GM13977 (cell line): ENCODE results near the gene TIMM21.

Experiments
- DNase-seq: peaks from one replicate; pipeline ENCODE4 v3.0.0; 2012; ENCODE audit warnings: low spot score
- in situ Hi-C: fragments of 300-500 bp; cut with MboI; formaldehyde crosslinking; loops from one replicate; pipeline ENCODE4 v1.12.0; 2022; ENCODE audit warnings: low sequenced_read_pairs, low pct_unique_long_range_greater_than_20kb, mixed read lengths, inconsistent platforms; ENCODE audit not compliant: unreplicated experiment
- TF ChIP-seq, protein P1 (sequence below): IDR thresholded peaks from 2 replicates; pipeline ENCODE4 v1.5.1; 2012; ENCODE audit warnings: mild to moderate bottlenecking, control low read depth; ENCODE audit not compliant: insufficient read depth; ENCODE audit errors: extremely low read depth, missing control alignments

The TIMM21 gene

DNA sequence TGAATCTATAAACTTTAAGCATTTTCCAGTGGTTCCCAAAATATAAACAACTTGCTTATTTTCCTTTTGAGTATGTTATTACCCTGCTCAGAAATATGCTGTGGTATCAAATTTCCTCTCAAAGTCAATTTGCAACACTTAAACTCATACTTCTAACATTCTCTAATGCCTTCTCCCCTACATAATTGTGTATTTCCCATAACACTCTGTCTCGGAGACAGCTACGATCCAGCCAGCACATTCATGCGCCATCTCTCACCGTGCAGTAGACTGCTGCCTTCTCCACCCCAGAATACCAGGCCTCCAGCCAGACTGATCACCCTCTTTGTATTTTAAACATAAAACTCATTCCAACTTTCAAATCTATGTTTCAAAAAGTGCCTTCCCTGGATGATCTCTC, 41.8 kb downstream of the TIMM21 start:
- DNase-seq = no peak
- TF ChIP-seq, protein P1, sequence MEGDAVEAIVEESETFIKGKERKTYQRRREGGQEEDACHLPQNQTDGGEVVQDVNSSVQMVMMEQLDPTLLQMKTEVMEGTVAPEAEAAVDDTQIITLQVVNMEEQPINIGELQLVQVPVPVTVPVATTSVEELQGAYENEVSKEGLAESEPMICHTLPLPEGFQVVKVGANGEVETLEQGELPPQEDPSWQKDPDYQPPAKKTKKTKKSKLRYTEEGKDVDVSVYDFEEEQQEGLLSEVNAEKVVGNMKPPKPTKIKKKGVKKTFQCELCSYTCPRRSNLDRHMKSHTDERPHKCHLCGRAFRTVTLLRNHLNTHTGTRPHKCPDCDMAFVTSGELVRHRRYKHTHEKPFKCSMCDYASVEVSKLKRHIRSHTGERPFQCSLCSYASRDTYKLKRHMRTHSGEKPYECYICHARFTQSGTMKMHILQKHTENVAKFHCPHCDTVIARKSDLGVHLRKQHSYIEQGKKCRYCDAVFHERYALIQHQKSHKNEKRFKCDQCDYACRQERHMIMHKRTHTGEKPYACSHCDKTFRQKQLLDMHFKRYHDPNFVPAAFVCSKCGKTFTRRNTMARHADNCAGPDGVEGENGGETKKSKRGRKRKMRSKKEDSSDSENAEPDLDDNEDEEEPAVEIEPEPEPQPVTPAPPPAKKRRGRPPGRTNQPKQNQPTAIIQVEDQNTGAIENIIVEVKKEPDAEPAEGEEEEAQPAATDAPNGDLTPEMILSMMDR = no peak
- in situ Hi-C loops = loop anchor here (25.0 kb wide), 1 partner anchor 147 kb away; no protein-coding TSS in a partner anchor

- TF ChIP-seq, protein P1 = no peak
- DNase-seq = no peak
- in situ Hi-C loops = loop anchor here (25.0 kb wide), 1 partner anchor 146 kb away; no protein-coding TSS in a partner anchor
Observed at GRCh38 chr18:74191577-74191976, 43.3 kb downstream of the TIMM21 start.

DNA sequence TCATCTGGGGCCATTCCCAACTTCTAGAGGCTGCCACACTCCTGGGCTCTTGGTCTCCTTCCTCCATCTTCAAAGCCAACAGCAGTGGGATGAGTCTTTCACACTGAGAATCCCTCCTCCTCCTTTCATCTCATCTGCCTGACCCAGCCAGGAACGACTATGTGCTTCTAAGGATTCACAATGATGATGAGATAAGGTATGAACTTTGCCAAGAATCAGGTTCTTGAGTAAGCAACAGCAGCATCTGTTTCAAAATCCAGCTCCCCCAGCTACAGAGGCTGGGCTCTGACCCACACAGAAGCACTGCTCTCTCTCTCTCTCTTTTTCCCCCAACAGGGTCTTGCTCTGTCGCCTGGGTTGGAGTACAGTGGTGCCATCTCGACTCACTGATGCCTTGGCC, 46.4 kb downstream of the TIMM21 start:
- in situ Hi-C loops = loop anchor here (25.0 kb wide), 1 partner anchor 143 kb away; no protein-coding TSS in a partner anchor
- no peak for DNase-seq
- TF ChIP-seq, protein P1 = no peak

- TF ChIP-seq, protein P1 = peak; percentile 82
- in situ Hi-C loops = loop anchor here (25.0 kb wide), 1 partner anchor 141 kb away; no protein-coding TSS in a partner anchor
- DNase-seq = peak; percentile 87
Observed at GRCh38 chr18:74196220-74197119, 48.1 kb downstream of the TIMM21 start.

DNA sequence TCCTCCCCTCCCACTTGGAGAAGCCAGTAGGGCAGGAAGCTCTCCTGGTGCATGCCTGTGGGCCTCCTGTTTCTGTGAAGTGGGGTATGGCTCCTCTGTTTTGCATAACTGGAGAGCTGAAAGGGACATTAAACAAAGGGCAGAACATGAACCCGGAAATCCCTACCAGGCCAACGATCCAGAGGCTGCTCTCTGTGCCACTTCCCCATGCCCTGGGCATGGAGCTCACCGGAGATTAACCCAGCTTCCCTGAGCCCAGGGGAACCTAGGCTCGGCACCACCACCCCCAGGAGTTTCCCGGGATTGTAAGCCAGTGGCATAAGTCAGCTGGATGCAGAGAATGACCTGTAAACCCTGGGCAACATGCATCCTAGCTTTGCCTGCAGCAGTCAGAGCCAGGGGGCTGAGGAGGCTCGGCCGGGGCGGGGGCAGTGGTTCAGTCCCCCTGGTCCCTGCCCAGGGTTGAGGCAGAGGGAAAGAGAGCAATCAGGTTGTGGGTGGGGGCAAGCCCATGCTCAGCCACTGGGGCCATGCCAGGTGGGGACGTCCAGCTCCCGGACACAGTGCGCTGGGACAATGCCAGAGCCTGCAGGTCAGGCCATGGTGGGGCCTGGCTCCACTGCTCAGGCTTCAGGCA, 49.5 kb downstream of the TIMM21 start:
- in situ Hi-C loops = loop anchor here (25.0 kb wide), 1 partner anchor 139 kb away; no protein-coding TSS in a partner anchor
- no peak for DNase-seq
- TF ChIP-seq, protein P1 = no peak

- TF ChIP-seq, protein P1 = no peak
- in situ Hi-C loops = loop anchor here (25.0 kb wide), 1 partner anchor 139 kb away; no protein-coding TSS in a partner anchor
- DNase-seq = no peak
Observed at GRCh38 chr18:74198453-74198852, 50.1 kb downstream of the TIMM21 start.
